A204.1 (cell line): ENCODE data around the gene CTNNBL1.
"Not testable (repeated sequence)": the region's sequence is repeated elsewhere in the genome, so short reads cannot be mapped to it uniquely, and the experiment has no call there.

Source experiments
- FAIRE-seq: peaks from 2 replicates; lab custom pipeline; 2012; peaks lifted over from hg19 to GRCh38; lab: Jason Lieb, UNC

Gene CTNNBL1

DNA sequence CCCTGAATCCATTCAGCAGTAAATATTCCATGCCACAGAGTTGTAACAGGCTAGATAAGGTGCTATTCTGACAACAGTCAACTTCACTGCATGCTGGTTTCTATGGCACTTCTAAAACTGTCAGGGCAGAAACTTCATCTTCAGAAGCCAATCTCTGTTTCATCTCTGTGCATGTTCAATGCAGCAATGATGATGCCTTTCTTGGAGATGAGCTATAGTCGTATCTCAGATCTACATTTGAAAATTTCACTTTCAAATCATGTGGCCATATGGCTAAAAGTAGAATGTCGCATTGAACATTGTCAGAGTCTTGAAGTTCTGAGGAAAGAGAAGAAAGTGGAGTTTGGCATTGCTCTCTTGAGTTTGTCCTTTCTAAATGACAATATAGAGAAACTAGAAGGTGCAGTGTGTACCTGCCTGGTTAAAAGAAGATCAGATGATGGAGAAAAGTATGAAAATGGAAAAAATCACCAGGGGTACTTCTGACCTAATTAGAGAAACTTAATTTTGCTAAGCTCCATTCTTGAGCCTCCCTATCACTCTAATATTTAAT is 160.1 kb downstream of the CTNNBL1 start:
- FAIRE-seq, result no peak

- not testable (repeated sequence) for FAIRE-seq
Measured at GRCh38 chr20:37856034-37856433, 162.2 kb downstream of the CTNNBL1 start.

DNA sequence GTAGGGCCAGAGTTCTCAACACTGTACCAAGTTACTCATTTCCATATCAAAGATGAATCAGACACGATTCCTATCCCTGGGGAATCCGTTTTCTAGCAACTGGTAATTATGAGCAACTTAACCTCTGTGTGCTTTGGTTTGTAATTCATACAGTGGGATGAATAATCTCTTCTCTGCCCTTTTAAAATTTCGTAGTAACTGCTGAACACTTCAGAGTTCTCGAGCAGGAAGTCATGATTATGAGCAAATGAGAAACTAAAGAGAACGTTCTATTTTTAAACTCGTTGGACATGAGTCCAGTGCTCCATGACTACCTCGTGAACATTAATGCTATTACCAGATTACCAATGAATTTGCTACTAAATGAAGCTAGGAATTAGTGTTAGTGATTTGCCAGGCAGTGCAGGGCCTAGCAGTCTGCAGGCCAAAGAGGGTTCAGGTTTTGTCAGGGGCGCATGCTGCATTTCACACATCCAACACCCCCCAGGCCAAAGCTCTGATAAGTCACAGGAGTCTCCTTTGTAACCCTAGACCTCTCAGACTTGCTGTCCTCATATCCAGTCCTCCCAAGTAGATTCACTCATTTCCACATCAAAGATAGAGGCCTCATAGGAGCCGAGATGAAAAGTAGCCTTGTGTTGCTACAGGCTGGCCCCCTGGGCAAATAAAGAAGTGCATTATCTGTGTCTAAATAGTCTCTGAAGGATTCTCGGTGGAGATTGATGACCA is 163.3 kb downstream of the CTNNBL1 start:
- no peak for FAIRE-seq

- no peak for FAIRE-seq
Measured at GRCh38 chr20:37859406-37860171, 165.8 kb downstream of the CTNNBL1 start.

GRCh38 chr20:37863289-37863688 is 169.5 kb downstream of the CTNNBL1 start:
- no peak for FAIRE-seq

GRCh38 chr20:37864298-37864697 is 170.5 kb downstream of the CTNNBL1 start:
- FAIRE-seq, result no peak

DNA sequence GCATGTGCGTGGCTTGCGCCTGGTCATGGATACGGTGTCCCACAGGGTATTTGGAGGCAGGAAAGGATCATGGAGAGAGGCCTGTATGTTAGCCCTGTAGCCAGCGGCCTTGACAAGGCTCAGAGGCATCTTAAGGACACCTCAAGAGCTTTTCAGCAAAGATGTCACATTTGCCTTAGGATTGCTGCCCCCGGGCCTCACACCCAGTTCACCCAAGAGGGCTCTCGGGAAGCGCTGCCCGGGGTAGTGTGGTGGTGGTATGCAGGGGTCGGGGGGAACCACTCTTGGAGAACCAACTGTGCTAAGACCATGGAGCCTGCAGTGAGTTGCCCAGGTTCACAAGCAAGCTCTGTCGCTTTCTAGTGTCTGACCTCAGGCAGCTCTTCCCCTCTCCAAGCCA is 172.2 kb downstream of the CTNNBL1 start:
- FAIRE-seq, result no peak

- no peak for FAIRE-seq
Measured at GRCh38 chr20:37867289-37868195, 173.7 kb downstream of the CTNNBL1 start.

GRCh38 chr20:37868851-37869333 is 175.1 kb downstream of the CTNNBL1 start:
- FAIRE-seq, result no peak

DNA sequence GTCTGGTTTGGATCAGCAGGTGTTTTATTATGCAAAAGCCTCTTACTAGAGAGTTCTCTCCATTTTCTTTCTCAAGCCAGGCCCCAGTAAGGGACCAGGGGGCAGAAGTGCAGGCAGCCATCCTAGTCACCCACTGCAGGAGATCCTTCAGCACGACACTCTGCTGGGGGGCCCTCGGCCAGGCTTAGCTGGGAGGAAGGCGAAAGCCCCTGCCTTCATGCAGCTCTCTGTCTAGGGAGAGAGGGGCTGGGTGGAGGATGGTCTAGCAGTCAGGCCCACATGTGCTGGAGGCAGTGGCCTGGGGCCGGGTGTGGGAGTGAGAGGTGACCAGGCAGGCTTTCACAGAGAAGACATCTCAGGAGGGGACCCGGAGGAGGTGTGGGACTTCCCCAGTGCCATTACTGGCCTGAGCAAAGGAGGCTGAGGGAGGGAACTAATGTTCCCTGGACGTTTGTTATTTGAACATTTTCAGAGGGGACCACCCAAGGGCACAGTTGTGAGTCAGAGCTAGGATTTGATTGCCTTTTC is 175.6 kb downstream of the CTNNBL1 start:
- FAIRE-seq, result no peak

DNA sequence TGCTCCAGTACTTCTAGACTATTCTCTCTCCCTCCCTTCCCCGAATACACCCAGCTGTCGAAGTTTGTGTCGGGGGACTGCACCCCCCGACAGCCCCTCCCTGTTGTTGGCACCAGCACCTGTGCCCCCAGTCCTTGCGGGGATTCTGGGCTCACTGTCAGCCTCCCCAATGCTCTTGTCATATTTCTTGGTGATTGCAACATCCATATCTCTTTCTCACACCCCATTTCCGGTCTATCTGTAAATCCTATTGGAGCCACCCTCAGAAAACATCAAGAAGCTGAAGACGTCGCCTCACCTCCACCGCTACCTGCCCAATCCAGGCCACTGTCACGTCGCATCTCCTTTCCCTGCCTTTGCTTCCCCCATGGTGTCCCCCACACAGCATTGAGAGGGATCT is 176.5 kb downstream of the CTNNBL1 start:
- no peak for FAIRE-seq

DNA sequence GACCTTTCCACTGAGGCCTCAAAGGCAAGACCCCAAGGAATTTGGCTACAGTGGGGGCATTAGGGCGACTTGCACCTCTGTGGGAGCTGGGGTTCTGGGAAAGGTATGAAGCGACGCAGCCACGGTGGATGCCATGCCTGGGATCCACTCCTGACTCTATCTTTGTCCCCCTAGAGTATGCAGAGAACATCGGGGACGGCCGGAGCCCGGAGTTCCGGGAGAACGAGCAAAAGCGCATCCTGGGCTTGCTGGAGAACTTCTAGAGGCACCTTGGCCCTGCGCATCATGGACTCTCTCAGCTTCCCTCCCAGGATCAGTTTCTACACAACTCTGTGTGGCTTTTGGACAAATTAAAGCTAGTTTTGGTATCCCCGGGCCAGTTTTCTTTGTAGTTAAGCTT is 177.9 kb downstream of the CTNNBL1 start:
- FAIRE-seq, result no peak

GRCh38 chr20:37872161-37872560 is 178.3 kb downstream of the CTNNBL1 start:
- no peak for FAIRE-seq

- no peak for FAIRE-seq
Measured at GRCh38 chr20:37873884-37874283, 180.1 kb downstream of the CTNNBL1 start.

- no peak for FAIRE-seq
Measured at GRCh38 chr20:37875460-37876175, 181.8 kb downstream of the CTNNBL1 start.

GRCh38 chr20:37876863-37877262 is 183.0 kb downstream of the CTNNBL1 start:
- FAIRE-seq, result no peak

DNA sequence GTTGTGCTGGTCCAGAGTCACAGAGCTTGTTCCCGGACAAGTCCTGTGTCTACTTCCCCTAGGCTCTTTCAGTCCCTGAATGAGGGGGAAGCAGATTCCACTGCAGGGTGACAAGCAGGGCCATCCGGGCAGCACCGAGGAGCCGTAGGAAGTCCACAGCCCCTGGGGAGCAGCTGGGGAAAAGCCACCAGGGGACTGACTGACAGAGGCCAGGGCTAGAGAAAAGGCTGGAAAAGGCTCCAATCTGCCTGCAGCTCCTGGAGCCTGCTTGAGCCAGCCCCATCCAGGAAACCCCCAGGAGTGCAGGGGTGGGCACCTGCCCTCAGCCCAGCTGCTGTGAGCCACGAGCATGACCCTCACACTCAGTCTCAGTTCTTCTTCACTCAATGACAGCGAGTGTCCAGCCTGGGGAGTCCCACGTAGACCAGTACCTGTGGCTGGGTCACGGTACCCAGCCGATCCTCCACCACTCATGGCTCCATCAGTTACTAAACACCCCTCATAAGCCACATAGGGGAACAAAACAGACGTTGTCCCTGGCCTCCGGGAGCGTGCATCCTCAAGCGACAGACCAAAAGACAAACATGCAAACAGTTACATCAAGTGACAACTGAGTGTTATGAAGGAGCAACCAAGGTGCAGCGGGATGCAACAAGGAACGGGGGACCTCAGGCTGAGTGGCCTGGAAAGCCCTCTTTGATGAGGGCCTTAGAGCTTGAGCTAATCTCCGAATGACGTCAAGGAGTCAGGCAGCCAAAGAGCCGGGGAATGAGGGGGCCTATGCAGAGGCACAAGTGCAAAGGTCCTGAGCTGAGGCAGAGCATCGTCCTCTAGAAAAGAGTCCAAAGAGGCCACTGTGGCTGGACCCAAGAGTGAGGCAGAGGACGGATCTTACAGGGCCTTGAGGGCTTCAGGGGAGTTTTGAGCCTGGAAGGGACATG is 184.3 kb downstream of the CTNNBL1 start:
- FAIRE-seq, result no peak

DNA sequence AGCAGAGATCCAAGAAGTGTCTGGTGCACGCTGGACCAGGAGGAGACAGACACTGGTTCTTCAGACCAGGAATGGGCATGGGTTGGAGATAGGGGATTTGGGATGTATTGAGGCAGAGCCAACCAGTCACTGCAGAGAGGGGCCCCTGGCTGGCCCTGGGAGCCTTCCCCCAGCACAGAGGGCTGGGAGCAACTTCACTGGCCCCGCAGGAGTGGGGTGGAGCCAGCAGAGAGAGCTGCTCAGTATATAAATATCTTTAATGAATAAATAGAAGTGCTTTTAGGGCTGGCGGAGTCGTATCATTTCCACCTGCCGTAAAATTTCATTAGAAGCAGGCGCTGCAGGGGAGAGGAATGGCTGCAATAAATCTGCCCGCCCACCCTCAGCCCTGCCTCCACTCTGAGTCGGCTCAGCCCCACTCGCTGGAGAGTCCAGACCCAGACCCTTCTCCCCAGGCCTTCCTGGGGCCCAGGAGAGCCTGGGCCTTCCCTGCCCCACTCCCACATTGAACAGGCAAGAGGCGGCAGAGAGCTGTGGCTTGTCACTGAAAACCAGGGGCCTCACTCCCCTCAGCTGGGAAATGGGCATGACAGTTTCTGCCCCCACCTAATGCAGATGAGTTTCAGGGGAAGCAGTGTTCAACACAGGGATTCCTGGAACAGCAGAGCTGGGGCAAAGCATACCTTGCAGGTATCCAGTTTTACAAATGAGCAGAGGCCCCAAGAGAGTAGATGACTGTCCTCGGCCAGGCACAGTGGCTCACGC is 185.2 kb downstream of the CTNNBL1 start:
- no peak for FAIRE-seq

DNA sequence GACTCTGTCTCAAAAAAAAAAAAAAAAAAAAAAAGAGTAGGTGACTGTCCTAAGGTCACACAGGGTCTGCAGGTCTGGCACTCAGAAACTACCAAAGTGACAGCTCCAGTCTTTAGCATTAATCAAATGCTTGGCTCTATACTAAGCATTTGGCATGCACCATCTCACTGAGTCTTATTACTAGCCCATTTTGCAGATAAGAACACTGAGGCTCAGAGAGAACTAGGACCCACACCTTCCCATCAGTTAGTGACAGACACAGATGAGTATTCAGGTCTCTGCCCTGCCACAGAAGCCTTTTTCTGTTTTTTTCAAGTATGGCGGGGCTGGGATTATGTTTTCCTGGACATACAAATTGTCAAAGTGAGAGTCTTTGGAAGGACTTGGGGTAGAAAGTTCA is 186.0 kb downstream of the CTNNBL1 start:
- FAIRE-seq, result no peak
